GM19397 (cell line): Measurements from ENCODE around the gene AP1S3.

ENCODE experiments used
- ATAC-seq: cut with Tn5 transposase; IDR thresholded peaks from one replicate; pipeline ENCODE4 v1.9.1; 2021; ENCODE audit warnings: mild to moderate bottlenecking, moderate library complexity; ENCODE audit not compliant: unreplicated experiment

AP1S3 gene

DNA sequence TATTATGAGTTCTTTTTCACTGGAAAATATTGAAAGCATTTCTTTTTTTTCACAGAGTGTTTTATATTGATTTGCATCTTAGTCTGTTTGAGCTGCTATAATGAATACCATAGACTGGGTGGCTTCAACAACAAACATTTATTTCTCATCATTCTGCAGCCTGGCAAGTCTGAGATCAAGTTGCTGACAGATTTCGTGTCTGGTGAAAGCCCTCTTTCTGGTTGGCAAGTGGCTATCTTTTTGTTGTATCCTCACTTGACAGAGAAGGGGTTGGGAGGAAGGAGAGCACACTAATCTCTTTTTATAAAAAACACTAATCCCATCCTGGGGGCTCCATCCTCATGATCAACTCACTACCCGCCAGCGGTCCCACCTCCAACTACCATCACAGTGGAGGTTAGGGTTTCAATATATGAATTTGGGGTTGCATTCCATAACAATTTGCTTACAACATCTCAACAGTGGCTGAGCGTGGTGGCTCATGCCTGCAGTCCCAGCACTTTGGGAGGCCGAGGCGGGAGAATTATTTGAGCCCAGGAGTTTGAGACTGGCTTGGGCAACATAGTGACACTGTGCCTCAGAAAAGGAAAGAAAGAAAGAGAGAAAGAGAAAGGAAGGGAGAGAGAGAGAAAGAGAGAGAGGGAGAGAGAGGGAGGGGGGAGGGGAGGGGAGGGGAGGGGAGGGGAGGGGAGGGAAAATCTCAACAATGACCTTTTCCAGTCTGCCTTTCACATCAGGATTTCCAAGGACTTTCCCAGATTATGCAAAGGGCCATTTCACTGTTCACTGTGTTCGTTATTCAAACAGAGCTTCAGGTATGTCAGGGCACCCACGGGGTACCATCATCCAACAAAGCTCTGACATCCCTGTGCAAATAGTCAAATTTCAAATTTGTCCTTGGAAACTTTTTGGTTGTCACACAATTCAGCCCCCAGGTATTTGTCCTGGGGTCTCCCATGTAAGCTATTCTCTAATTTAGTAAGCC is 111.1 kb downstream of the AP1S3 start:
- ATAC-seq = no peak

GRCh38 chr2:223725494-223725893 is 111.9 kb downstream of the AP1S3 start:
- ATAC-seq = no peak

GRCh38 chr2:223724861-223725260 is 112.5 kb downstream of the AP1S3 start:
- no peak for ATAC-seq

- ATAC-seq = no peak
These were observed 113.4 kb downstream of the AP1S3 start for GRCh38 chr2:223723954-223724411.

DNA sequence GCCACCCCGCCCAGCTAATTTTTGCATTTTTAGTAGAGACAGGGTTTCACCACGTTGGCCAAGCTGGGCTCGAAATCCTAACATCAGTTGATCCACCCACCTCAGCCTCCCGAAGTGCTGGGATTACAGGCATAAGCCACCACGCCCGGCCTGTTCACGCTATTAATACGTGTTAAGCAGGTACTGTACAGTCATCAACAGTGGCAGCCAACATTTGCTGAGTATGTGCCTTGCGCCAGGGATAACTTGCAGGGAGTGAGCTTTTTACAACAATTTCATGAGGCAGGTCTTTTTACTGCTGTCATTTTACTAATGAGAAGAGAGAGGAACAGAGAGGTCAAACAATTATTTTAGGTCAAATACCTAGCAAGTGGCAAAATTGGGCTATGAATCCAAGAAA is 115.2 kb downstream of the AP1S3 start:
- ATAC-seq = no peak

DNA sequence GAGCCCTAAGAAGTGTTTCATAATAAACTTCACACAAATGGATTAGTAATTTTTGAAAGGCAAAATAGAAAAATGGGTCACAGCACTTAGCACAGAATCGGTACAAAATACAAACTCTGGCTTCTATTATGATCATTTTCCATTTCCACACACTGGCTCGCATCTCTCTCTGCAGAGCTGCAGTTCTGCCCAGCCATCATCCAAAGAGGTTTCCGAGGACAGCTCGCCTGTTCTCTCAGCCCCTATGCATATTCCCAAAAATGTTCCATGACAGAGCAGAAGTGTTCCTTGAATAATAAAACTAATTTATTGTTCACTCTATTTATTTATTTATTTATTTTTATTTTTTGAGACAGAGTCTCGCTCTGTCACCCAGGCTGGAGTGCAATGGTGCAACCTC is 115.6 kb downstream of the AP1S3 start:
- no peak for ATAC-seq

GRCh38 chr2:223720367-223720766 is 117.0 kb downstream of the AP1S3 start:
- ATAC-seq = no peak

GRCh38 chr2:223712642-223713041 is 124.7 kb downstream of the AP1S3 start:
- no peak for ATAC-seq

GRCh38 chr2:223711596-223712326 is 125.6 kb downstream of the AP1S3 start:
- ATAC-seq = no peak
